ENCODE measurements around the gene TTC14.
"Not testable (repeated sequence)": the region's sequence is repeated elsewhere in the genome, so short reads cannot be mapped to it uniquely, and the experiment has no call there.

TTC14 gene

GRCh38 chr3:180601688-180602666, at the start of gene TTC14:
TSS of gene TTC14 (plus strand) at chr3:180602163. CDS start at chr3:180602262, 99 bp downstream.
- DNase-seq = peak; percentile 91

- DNase-seq = no peak
Observed at GRCh38 chr3:180563406-180563805, 38.6 kb upstream of the TTC14 start.

- DNase-seq = no peak
Observed at GRCh38 chr3:180564676-180565075, 37.3 kb upstream of the TTC14 start.

GRCh38 chr3:180570238-180570637, 31.7 kb upstream of the TTC14 start:
- DNase-seq = no peak

GRCh38 chr3:180571831-180572598, 29.9 kb upstream of the TTC14 start:
- no peak for DNase-seq

- no peak for DNase-seq
Observed at GRCh38 chr3:180575571-180575970, 26.4 kb upstream of the TTC14 start.

- DNase-seq = no peak
Observed at GRCh38 chr3:180580934-180581333, 21.0 kb upstream of the TTC14 start.

GRCh38 chr3:180590396-180590795, 11.6 kb upstream of the TTC14 start:
- DNase-seq = no peak

GRCh38 chr3:180593631-180594030, 8.3 kb upstream of the TTC14 start:
- DNase-seq = not testable (repeated sequence)

- DNase-seq = no peak
Observed at GRCh38 chr3:180594631-180595558, 7.1 kb upstream of the TTC14 start.

- DNase-seq = no peak
Observed at GRCh38 chr3:180595559-180595935, 6.4 kb upstream of the TTC14 start.

GRCh38 chr3:180600473-180600872, 1.5 kb upstream of the TTC14 start:
- no peak for DNase-seq

- DNase-seq = no peak
Observed at GRCh38 chr3:180611006-180611405, 9.0 kb downstream of the TTC14 start.

- no peak for DNase-seq
Observed at GRCh38 chr3:180612364-180612763, 10.4 kb downstream of the TTC14 start.

GRCh38 chr3:180615954-180616353, 14.0 kb downstream of the TTC14 start:
- no peak for DNase-seq

GRCh38 chr3:180617049-180617448, 15.1 kb downstream of the TTC14 start:
- no peak for DNase-seq

GRCh38 chr3:180618563-180618962, 16.6 kb downstream of the TTC14 start:
- DNase-seq = not testable (repeated sequence)

GRCh38 chr3:180619723-180620122, 17.8 kb downstream of the TTC14 start:
- DNase-seq = no peak

- no peak for DNase-seq
Observed at GRCh38 chr3:180624714-180625113, 22.8 kb downstream of the TTC14 start.

- no peak for DNase-seq
Observed at GRCh38 chr3:180626844-180627243, 24.9 kb downstream of the TTC14 start.

- DNase-seq = no peak
Observed at GRCh38 chr3:180630371-180630770, 28.4 kb downstream of the TTC14 start.

- DNase-seq = no peak
Observed at GRCh38 chr3:180631317-180631716, 29.4 kb downstream of the TTC14 start.

- no peak for DNase-seq
Observed at GRCh38 chr3:180633722-180634121, 31.8 kb downstream of the TTC14 start.

Data from activated gamma-delta T cell treated with Interleukin-2 at 50 U/mL for 16 hours (primary cell).